Kidney (tissue), 14 donors: Measurements from ENCODE around the gene FBXW2. TPM values are rescaled to one million over a fixed set of nuclear protein-coding genes. Genes with fewer than 3 reads are reported as not detected.
A peak's percentile ranks its signal among the peaks of the same experiment; 100 is the strongest.

Experiments
- DNase-seq, 5 donors: peaks; one replicate each; pipeline ENCODE4 v3.0.0-alpha.2; 2013 to 2020
- FAIRE-seq: peaks from 2 replicates; lab custom pipeline; 2012; peaks lifted over from hg19 to GRCh38; lab: Jason Lieb, UNC
- H3K27ac ChIP-seq, 2 donors: one replicate each; pipeline ENCODE4 v1.7.0; 2013; ENCODE audit warnings: low read depth in 2 of 2, low read length in 2 of 2, inconsistent platforms in 1 of 2
- H3K27me3 ChIP-seq: one replicate; pipeline ENCODE4 v1.7.1; 2013; ENCODE audit warnings: low read length, inconsistent platforms; ENCODE audit not compliant: control insufficient read depth, insufficient read depth
- H3K36me3 ChIP-seq, 3 donors: one replicate each; pipeline versions ENCODE4 v1.7.0 to v1.7.1; 2013; ENCODE audit warnings: low read length in 3 of 3, control low read depth in 1 of 3, inconsistent platforms in 1 of 3; ENCODE audit not compliant: insufficient read depth in 3 of 3, control insufficient read depth in 2 of 3
- H3K4me1 ChIP-seq, 3 donors: one replicate each; pipeline versions ENCODE4 v1.7.0 to v1.7.1; 2013; ENCODE audit warnings: low read length in 3 of 3, inconsistent platforms in 1 of 3, low read depth in 1 of 3; ENCODE audit not compliant: control insufficient read depth in 2 of 3, insufficient read depth in 2 of 3
- H3K4me3 ChIP-seq, 3 donors: one replicate each; pipeline versions ENCODE4 v1.7.0 to v1.8.1; 2013; ENCODE audit warnings: low read length in 3 of 3, control low read depth in 1 of 3, inconsistent platforms in 1 of 3
- H3K9ac ChIP-seq, 3 donors: one replicate each; pipeline versions ENCODE4 v1.7.0 to v1.7.1; 2013; ENCODE audit warnings: low read length in 3 of 3, control low read depth in 1 of 3, inconsistent platforms in 1 of 3
- H3K9me3 ChIP-seq, 3 donors: one replicate each; pipeline versions ENCODE4 v1.7.0 to v1.7.1; 2013; ENCODE audit warnings: low read length in 3 of 3, control low read depth in 1 of 3, inconsistent platforms in 1 of 3; ENCODE audit not compliant: control insufficient read depth in 2 of 3, insufficient read depth in 1 of 3
- CTCF ChIP-seq: IDR thresholded peaks from 3 replicates; pipeline ENCODE4 v1.5.1; 2012; ENCODE audit warnings: mild to moderate bottlenecking, moderate library complexity, borderline replicate concordance; ENCODE audit not compliant: insufficient read depth; ENCODE audit errors: extremely low read depth
- intact Hi-C: fragments of 100-400 bp; cut with DNase I; formaldehyde crosslinking; loops from one replicate; pipeline ENCODE4 v1.11.1; 2022
- polyA plus RNA-seq: library from polyadenylated mRNA; stranded (reverse); fragments of 350-450 nt; fragmentation: Illumina TruSeq; extraction: RNeasy Lipid Tissue Mini Kit (QIAGEN cat#74804); gene quantifications from one replicate; pipeline ENCODE4 v1.2.3, GENCODE V29; 2014; ENCODE audit warnings: low read depth, low replicate concordance; ENCODE audit not compliant: insufficient read depth
- total RNA-seq: library from RNA; stranded (reverse); fragmentation: NEBNext Ultra II Directional; extraction: Animal tissue kit (Norgen Biotek cat#: 25700); gene quantifications from one replicate; pipeline ENCODE4 v1.2.1, GENCODE V29; 2021
- donor health status: control.
- donor health status: control.
- donor health status: control.
- donor health status: control.
- donor health status: control.
- donor health status: DM: yes; HTN: yes; CAD: no.
- donor health status: Normal renal cell carcinoma (clear cell type).

Gene FBXW2
- total and polyA plus RNA-seq, 2 donors from 2014 or later: 13.8 to 67.8 TPM

GRCh38 chr9:120713257-120714087 is 79.7 kb downstream of the FBXW2 start:
- peak in 2 of 5 donors; percentile 78 to 84 for DNase-seq
- no peaks in the 10 kb centered on the region for H3K9me3 ChIP-seq
- intact Hi-C loops: no loop called here
- TF ChIP-seq CTCF: no peak
- H3K27me3 ChIP-seq: no peaks in the 10 kb centered on the region
- peak overlapping the region; percentile 10 to 75 for H3K27ac ChIP-seq
- peak overlapping the region; percentile 3 to 69 (median 56) for H3K9ac ChIP-seq
- peak overlapping the region; percentile 55 to 73 (median 62) for H3K4me3 ChIP-seq
- no peak for FAIRE-seq
- peaks cover 3 to 12% (median 3%) of the 10 kb centered on the region in 3 donors for H3K4me1 ChIP-seq
- H3K36me3 ChIP-seq: no peaks in the 10 kb centered on the region

- TF ChIP-seq CTCF: no peak
- Histone ChIP-seq H3K27ac (peak overlapping the region; percentile 10 to 75), H3K9ac (peak overlapping the region in 1 of 3 donors; percentile 56), H3K4me3 (peak overlapping the region; percentile 26 to 73 (median 62)), H3K27me3 (no peaks in the 10 kb centered on the region), H3K9me3 (no peaks in the 10 kb centered on the region), H3K4me1 (peaks cover 3 to 12% (median 3%) of the 10 kb centered on the region in 3 donors), H3K36me3 (no peaks in the 10 kb centered on the region)
- intact Hi-C loops: no loop called here
- DNase-seq: no peak
- FAIRE-seq: no peak
These were observed 80.6 kb downstream of the FBXW2 start for GRCh38 chr9:120712539-120713031.

GRCh38 chr9:120711841-120712538 is 81.2 kb downstream of the FBXW2 start:
- H3K9ac ChIP-seq: peak overlapping the region in 1 of 3 donors; percentile 56
- no peak for TF ChIP-seq CTCF
- H3K27ac ChIP-seq: peak overlapping the region; percentile 10 to 55
- no peak for FAIRE-seq
- H3K9me3 ChIP-seq: no peaks in the 10 kb centered on the region
- no peak for DNase-seq
- intact Hi-C loops: no loop called here
- peaks cover 3 to 12% (median 3%) of the 10 kb centered on the region in 3 donors for H3K4me1 ChIP-seq
- H3K27me3 ChIP-seq: no peaks in the 10 kb centered on the region
- H3K36me3 ChIP-seq: no peaks in the 10 kb centered on the region
- H3K4me3 ChIP-seq: peak overlapping the region in 2 of 3 donors; percentile 62 to 73
